GM18909 (cell line): ENCODE data around the gene PAX9.

Experiments
- ATAC-seq: cut with Tn5 transposase; IDR thresholded peaks from one replicate; pipeline ENCODE4 v1.9.1; 2021; ENCODE audit warnings: mild to moderate bottlenecking; ENCODE audit not compliant: unreplicated experiment, poor library complexity

PAX9 gene

DNA sequence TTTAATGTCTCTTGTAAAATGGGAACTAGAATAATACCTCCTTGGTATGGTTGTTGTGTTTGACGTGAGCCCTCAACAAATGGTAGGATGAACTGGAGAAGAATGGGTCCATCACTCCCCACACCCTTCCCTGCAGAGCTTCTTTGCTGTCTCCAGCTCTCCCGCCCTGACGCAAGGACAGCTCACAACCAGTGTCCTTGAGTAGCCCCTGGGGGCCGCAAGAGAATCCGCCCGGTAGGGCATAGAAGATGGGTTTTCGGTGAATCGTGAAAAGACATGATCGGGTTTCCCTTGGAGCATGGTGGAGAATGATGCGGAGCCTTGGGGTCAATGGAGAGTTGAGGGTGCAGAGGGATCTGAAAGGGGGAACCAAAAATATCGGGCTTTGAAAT is 6.1 kb upstream of the PAX9 start:
- ATAC-seq: no peak

- ATAC-seq: peak; percentile 43
These were observed 5.5 kb upstream of the PAX9 start for GRCh38 chr14:36655963-36656686.

GRCh38 chr14:36656687-36657398 is 4.8 kb upstream of the PAX9 start:
- no peak for ATAC-seq

- no peak for ATAC-seq
These were observed 4.1 kb upstream of the PAX9 start for GRCh38 chr14:36657399-36658122.

- ATAC-seq: no peak
These were observed 3.3 kb upstream of the PAX9 start for GRCh38 chr14:36658123-36659009.

DNA sequence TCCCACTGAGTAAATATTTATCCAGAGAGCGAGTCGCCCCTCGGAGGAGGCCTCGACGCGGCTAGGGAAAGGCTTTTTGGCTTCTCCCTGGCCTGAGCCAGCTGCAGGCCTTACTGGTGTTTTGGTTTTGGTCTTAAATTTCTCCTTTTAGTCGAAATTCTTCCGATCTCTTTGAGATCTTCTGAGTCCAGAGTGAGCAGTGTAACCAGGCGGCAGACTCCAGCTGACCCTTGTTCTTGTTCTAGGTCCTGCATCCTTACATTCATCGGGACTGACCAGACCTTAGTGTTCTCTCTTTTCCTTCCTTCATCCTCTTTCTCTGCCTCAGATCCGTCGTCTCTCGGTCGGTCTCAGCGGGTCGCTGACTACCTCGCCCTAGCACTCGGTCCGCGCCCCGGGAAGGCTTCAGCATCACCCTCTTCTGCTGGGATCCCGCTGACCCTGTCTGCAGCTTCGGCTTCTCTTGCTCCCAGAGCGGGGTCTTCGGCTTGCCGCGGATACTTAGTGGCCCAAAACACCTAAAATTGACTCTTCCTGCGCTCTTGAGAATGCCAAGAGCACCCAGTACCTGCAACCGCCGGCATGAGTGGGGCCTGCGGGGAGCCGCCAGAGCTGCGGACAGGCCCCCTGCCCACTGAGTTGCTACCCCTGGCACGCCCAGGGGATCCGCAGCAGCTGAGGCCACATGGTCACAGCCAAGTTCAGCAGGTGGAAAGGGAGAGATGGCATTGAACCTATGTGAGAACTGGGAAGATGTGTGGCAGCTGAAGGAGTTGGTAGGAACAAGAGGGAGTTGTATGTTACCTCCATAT is 2.4 kb upstream of the PAX9 start:
- no peak for ATAC-seq

DNA sequence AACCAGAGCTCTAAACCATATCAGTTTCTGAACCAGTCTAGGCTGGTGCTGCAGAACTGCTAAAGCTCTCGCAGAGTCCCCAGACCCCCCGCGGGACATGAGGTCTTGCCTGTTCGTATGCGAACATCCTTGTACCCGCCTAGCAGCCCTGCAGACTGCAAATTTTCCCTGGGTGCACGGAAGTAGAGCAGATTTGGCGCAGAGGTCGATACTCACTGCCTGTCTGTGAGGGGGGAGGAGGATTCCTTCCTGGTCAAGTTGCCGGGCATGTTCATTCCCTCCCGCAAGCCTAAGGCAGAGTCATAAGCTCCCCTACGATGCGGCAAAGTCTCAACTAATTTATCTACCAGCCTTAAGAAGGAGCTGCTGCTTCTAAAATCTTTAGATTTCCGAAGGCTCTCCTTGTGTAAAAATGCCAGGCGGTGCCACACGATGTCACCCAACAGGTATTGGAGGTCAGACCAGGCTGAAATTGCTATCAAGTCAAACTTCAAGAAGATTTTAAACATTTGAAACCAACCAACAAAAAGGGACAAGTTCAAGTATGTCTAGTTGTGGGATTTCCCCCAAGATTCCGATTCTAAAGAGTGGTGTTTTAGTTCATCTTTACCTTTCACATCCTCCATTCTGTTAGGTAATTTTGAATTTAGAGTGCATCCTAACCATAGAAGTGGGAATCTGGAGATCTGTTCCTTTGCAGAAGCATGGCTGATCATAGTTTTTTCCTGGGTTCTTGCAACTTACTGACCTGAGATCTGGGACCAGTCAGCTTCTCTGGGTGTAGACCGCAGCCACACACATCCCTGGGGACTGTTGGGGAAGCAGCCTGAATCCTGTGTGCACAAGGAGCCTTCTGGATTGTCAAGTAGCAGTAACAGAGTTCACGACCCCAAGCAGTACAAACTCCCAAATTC is 1.6 kb upstream of the PAX9 start:
- no peak for ATAC-seq

- ATAC-seq: peak; percentile 1
These were observed 739 bp upstream of the PAX9 start for GRCh38 chr14:36660736-36661505.

DNA sequence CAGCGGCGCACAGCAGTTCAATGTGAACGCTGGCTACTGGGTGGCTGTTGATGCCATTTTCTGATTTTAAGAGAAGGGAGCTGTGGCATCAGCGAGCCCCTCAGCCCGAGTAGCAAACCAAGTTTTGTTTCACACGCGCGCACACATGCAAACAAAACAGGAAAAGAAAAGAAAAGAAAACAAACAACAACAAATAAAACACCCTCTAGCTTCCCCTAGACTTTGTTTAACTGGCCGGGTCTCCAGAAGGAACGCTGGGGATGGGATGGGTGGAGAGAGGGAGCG is 540 bp downstream of the PAX9 start:
- no peak for ATAC-seq

GRCh38 chr14:36662543-36663403 is 1.1 kb downstream of the PAX9 start:
- no peak for ATAC-seq

GRCh38 chr14:36663404-36664321 is 2.0 kb downstream of the PAX9 start:
- ATAC-seq: no peak

GRCh38 chr14:36664322-36665193 is 2.9 kb downstream of the PAX9 start:
- ATAC-seq: no peak

DNA sequence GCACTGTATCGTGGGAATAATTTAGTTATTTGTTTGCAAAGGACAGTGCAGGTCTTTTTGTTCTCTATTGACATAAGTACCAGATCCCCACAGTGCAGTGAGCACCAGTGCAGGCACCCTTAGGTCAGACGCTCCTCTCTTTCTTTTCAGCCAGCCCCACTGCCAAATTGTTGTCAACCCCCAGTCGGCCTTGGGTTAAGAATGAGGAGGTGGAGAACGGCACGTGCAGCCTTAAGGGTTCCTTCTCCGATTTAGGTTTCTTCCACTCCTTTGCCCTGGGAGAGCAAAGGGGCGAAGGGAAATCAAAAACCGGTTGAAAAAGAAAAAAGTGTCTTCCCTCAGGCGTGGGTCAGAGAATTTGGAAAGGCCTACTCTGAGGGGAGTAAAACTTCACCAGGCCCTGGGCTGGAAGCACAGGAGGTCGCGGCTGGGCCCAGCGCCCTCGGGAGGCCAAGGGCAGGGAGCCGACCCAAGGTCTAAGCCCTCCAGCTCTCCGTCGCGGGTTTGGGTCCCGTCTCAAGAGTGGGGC is 4.3 kb downstream of the PAX9 start:
- no peak for ATAC-seq

DNA sequence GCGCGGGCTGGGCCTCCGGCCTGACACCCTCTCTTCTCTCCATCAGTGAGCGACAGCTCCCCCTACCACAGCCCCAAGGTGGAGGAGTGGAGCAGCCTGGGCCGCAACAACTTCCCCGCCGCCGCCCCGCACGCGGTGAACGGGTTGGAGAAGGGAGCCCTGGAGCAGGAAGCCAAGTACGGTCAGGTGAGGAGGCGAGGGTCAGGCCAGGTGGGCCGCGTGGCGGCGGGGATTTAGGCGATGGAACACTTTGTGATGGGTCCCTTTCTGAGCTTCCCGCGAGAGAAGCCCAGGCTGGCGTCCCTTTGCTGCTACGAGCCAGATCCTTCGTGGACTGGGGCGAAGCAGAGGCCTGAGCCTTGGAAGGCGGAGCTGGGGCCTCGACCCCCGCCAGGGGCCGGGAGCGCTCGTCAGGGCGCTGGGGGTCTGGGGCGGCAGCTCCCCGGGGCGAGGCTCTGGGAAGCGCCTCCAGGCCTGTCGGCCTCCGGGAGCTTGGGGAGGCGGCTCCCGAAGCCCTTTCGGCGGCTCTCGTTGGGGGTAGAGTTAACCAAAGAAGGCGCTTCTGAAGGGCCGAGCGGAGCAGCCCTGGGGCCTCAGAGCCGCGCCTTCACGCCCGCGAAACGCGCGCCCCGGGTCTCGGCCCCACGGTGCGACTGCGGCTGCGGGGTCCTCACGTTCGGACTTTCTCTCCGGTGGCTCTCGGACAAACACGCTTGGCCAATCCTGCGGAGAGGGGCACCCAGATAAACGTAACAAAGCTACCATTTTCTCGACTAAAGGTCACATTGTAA is 5.0 kb downstream of the PAX9 start:
- no peak for ATAC-seq
